LHCN-M2 (cell line): ENCODE measurements around the gene ANKIB1. TPM values are rescaled to one million over a fixed set of nuclear protein-coding genes. Genes with fewer than 3 reads are reported as not detected.
A peak's percentile ranks its signal among the peaks of the same experiment; 100 is the strongest.

Experiments
- DNase-seq: peaks from one replicate; pipeline ENCODE4 v3.0.0-alpha.2; 2012; ENCODE audit warnings: low read depth
- total RNA-seq: library from RNA; depleted of rRNA; stranded (reverse); fragments of >200 nt; gene quantifications from 2 replicates; pipeline ENCODE4 v1.2.3, GENCODE V29; 2014; rRNA removed

The ANKIB1 gene
- total RNA-seq, 1 experiment from 2014 or later, result 42.9 TPM

DNA sequence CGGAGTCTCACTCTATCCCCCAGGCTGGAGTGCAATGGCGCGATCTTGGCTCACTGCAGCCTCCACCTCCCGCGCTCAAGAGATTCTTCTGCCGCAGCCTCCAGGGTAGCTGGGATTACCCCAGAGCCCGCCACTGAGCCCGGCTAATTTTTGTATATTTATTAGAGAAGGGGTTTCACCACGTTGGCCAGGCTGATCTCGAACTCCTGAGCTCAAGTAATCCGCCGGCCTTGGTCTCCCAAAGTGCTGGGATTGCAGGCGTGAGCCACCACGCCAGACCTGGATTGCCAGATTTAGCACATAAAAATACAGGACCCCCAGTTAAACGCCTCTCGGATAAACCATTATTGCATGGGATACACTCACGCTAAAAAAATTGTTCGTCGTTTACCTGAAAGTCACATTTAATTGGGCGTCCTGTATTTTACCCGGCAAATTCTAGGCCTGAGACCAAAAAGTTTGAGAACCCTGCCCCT, 201.1 kb downstream of the ANKIB1 start:
- no peak for DNase-seq

- peak; percentile 93 for DNase-seq
Observed at GRCh38 chr7:92447345-92448204, 201.8 kb downstream of the ANKIB1 start, which contains the start of gene GATAD1. GATAD1 (plus strand) TSS chr7:92447482; CDS start chr7:92447730, 248 bp downstream.

DNA sequence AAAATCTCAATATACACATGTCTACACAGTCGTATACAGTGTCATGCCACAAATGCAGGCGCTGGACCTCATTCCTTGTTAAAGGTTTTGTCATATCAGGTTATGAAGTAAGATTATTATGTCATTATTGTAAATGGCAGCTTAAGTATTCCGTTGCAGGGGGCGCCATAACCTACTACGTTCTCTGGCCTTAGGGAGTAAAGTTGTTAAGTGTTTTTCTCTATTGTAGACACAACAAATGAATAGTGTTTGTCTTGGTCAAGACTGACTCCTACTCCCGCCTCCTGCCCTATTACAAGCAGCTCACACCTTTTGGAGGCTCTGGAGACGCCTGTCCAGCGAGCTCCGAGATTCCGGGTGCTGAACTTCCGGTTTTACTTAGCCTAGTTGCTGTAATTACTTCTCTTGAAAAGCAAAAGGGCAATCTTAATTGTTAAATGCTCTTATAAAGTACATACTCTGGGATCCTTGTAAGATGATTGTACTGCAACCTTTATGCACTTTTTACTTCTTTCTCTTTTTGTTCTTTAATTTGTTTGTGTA, 202.5 kb downstream of the ANKIB1 start:
- peak; percentile 62 for DNase-seq

Other genes starting within 250 kb of the ANKIB1 start
- 68.6 and 72.5 TPM in 2 replicates for gene CYP51A1, start 111.5 kb upstream of the ANKIB1 start, total RNA-seq
- 0.06 TPM in 1 of 2 replicates, not detected in the other for gene LRRD1, start 66.8 kb upstream of the ANKIB1 start, total RNA-seq
- gene KRIT1, start 60 bp upstream of the ANKIB1 start, total RNA-seq, result 66.6 and 71.3 TPM in 2 replicates
- gene GATAD1, start 201.5 kb downstream of the ANKIB1 start, total RNA-seq, result 24.1 and 29.5 TPM in 2 replicates
- gene ERVW-1, start 232.0 kb downstream of the ANKIB1 start, total RNA-seq, result not detected in 2 replicates